Measurements from ENCODE around the gene GALNT6. TPM values are rescaled to one million over a fixed set of nuclear protein-coding genes. Genes with fewer than 3 reads are reported as not detected.

Gene GALNT6
- total RNA-seq, 2 experiments from 2014 or later, result 17.8 to 18.6 TPM

DNA sequence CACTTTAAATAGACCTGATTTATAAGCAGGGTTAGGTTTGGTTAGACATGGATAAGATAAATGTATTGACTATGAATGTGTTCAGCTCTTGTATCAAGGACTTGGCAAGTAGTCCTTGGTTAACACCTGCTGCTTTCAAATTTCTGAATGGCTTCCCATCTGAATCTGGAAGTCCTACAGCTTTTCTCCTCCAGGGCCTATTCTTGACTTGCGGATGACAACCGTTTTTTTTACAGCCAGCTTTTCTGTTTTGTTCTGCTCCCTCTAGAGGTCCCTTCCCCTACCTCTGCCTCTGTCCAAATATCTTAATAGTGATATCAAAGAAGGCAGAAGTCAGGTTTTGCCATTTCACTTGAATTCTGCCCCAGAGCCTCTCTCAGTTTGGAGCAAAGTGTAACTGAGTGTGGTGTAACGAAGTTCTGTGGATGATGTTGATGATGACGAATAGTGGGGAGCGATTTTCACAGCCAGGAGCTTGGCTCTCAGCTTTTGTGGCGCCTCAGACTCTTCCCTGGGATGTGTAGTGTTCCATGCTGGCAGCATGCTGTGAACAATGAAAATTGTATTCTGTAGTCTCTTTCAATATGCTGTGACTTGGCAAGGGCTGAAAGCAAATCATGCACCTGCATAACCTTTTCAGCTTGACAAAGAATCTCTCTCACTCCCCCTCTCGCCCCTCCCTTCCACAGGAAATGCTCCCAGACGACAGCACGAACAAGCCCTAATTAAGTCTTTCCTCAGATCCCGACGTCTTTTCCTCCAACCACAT, 28.4 kb upstream of the GALNT6 start:
- Mint-ChIP-seq H3K27ac (no peak overlapping the region), H3K9me3 (no peaks in the 10 kb centered on the region), H3K36me3 (ENCODE audit: low read depth) (no peaks in the 10 kb centered on the region), H3K4me3 (no peak overlapping the region), H3K27me3 (peaks cover 4% of the 10 kb centered on the region), H3K4me1 (peaks cover 5% of the 10 kb centered on the region)
- no peak for DNase-seq
- ChIA-PET POLR2A (interaction anchor here (1.4 kb wide), 1 partner anchor 454 kb away, joined by 3 read pairs; no protein-coding TSS in a partner anchor), CTCF (interaction anchor here (1.0 to 12.7 kb wide), 8 partner anchors 25 to 559 kb away, joined by 3 to 192 read pairs (median 4); no protein-coding TSS in a partner anchor)

DNA sequence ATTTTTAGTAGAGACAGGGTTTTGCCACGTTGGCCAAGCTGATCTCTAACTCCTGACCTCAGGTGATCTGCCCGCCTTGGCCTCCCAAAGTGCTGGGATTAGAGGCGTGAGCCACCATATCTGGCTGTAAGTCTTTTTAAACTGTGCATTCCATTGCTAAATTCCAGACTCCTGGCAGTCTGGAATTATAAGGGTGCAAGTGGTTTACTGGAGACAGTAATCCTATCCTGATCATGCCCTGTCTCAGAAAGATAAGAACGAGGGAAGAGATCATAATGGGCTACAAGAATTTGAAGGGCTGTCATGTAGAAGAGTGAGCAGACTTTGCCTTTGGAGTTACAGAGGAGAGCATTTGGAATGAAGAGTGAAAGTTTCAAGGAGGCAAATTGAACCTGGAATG, 26.6 kb upstream of the GALNT6 start:
- Mint-ChIP-seq H3K36me3 (ENCODE audit: low read depth) (no peaks in the 10 kb centered on the region), H3K27ac (no peak overlapping the region), H3K9me3 (no peaks in the 10 kb centered on the region), H3K27me3 (peaks cover 5% of the 10 kb centered on the region), H3K4me1 (no peaks in the 10 kb centered on the region), H3K4me3 (no peak overlapping the region)
- CTCF ChIA-PET, result interaction anchor here (1.4 to 1.6 kb wide), 2 partner anchors 11 to 396 kb away, joined by 3 to 5 read pairs; no protein-coding TSS in a partner anchor
- DNase-seq, result no peak
- POLR2A ChIA-PET, result no interaction called here

DNA sequence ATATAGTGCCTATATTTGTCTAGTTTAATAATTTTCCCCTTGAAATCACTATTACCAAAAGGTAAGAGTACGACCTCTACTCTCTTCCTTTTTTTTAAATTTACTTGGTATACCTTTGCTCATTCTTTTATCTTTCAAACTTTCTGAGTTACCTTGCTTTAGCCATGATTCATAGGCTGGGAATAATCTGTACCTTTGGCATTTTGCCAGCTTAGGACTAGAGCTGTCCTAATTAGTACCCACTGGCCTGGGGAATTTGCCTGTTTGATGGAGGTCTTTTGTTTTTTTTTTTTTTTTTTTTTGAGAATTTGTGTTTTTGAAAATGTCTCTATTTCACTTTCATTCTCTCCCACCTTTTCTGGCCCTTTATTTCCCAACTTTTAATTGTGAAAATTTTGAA, 24.7 kb upstream of the GALNT6 start:
- no peak overlapping the region for H3K27ac Mint-ChIP-seq
- H3K4me3 Mint-ChIP-seq, result no peak overlapping the region
- no peaks in the 10 kb centered on the region for H3K4me1 Mint-ChIP-seq
- H3K36me3 Mint-ChIP-seq (ENCODE audit: low read depth), result no peaks in the 10 kb centered on the region
- ChIA-PET CTCF (interaction anchor here (1.0 to 1.5 kb wide), 3 partner anchors 47 to 398 kb away, joined by 3 to 4 read pairs (median 3); no protein-coding TSS in a partner anchor), POLR2A (no interaction called here)
- H3K9me3 Mint-ChIP-seq, result no peaks in the 10 kb centered on the region
- DNase-seq, result no peak
- H3K27me3 Mint-ChIP-seq, result peaks cover 9% of the 10 kb centered on the region

DNA sequence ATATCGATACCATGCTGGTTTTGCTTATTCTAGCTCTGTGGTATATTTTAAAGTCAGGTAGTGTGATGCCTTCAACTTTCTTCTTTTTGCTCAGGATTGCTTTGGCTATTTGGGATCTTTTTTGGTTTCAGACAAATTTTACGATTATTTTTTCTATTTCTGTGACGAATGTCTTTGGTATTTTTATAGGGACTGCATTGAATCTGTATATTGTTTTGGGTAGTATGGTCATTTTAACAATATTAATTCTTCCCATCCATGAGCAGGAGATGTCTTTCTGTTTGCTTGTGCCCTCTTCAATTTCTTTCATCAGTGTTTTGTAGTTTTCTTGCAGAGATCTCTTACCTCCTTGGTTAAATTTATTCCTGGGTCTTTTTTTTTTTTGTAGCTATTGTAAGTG, 22.6 kb upstream of the GALNT6 start:
- no peak for DNase-seq
- Mint-ChIP-seq H3K27me3 (peaks cover 9% of the 10 kb centered on the region), H3K4me3 (no peak overlapping the region), H3K27ac (no peak overlapping the region), H3K36me3 (ENCODE audit: low read depth) (no peaks in the 10 kb centered on the region), H3K9me3 (no peaks in the 10 kb centered on the region), H3K4me1 (no peaks in the 10 kb centered on the region)
- POLR2A ChIA-PET, result no interaction called here
- CTCF ChIA-PET, result no interaction called here

DNA sequence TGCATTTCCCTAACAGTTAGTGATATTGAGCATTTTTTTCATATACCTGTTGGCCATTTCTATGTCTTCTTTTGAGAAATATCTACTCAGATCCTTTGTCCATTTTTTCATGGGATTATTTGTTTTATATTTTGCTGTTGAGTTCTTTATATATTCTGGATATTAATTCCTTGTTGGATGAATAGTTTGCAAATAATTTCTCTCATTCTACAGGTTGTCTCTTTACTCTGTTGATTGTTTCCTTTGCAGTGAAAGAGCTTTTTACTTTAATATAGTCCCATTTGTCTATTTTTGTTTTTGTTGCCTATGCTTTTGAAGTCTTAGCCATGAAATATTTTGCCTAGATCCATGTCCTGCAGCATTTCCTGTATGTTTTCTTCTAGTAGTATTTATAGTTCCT, 21.9 kb upstream of the GALNT6 start:
- no peak for DNase-seq
- ChIA-PET POLR2A (no interaction called here), CTCF (interaction anchor here (0.9 kb wide), 1 partner anchor 119 kb away, joined by 3 read pairs; no protein-coding TSS in a partner anchor)
- Mint-ChIP-seq H3K4me1 (no peaks in the 10 kb centered on the region), H3K27me3 (peaks cover 9% of the 10 kb centered on the region), H3K9me3 (no peaks in the 10 kb centered on the region), H3K36me3 (ENCODE audit: low read depth) (no peaks in the 10 kb centered on the region), H3K4me3 (no peak overlapping the region), H3K27ac (no peak overlapping the region)

DNA sequence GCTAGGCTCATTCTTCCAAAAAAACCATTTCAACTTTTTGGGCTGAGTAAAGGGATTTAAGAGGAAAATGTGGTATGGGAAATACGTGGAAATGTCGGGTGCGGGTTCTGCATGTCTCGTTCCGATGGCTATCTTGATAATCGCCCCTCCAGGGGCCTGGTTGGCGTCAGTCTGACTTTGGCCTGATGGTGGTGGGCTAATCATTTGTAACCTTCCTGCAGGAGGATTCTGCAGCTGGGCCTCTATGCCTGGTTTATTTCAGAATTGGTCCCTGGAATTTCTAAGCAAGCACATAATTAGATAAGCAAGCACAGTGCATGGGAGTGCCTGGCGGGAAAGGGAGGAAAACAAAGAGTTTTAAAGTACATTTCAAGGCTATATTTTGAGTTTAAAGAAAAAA, 18.6 kb upstream of the GALNT6 start:
- Mint-ChIP-seq H3K4me3 (no peak overlapping the region), H3K9me3 (no peaks in the 10 kb centered on the region), H3K36me3 (ENCODE audit: low read depth) (no peaks in the 10 kb centered on the region), H3K27me3 (peaks cover 7% of the 10 kb centered on the region), H3K27ac (no peak overlapping the region), H3K4me1 (no peaks in the 10 kb centered on the region)
- POLR2A ChIA-PET, result interaction anchor here (0.6 kb wide), 1 partner anchor 54 kb away, joined by 3 read pairs; no protein-coding TSS in a partner anchor
- CTCF ChIA-PET, result no interaction called here
- DNase-seq, result no peak

DNA sequence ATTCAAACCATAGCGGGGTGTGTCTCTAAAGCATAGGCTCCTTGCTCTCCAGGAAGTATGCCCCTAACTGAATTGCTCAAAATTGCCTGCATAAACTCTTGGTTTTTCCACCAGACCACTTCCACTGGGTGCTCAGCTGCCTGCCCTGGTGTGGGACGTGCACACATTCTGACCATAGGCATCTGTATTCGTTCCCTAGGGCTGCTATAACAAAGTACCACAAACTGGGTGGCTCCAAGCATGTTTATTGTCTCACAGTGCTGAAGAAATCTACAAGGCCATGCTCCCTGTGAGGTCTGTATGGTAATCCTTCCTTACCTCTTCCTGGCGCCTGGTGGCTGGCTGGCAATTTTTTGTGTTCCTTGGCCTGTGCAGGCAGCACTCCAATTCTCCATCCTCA, 16.4 kb upstream of the GALNT6 start:
- Mint-ChIP-seq H3K9me3 (no peaks in the 10 kb centered on the region), H3K27ac (no peak overlapping the region), H3K4me1 (no peaks in the 10 kb centered on the region), H3K4me3 (no peak overlapping the region), H3K36me3 (ENCODE audit: low read depth) (no peaks in the 10 kb centered on the region), H3K27me3 (peaks cover 3% of the 10 kb centered on the region)
- DNase-seq, result no peak
- CTCF ChIA-PET, result no interaction called here
- POLR2A ChIA-PET, result no interaction called here

DNA sequence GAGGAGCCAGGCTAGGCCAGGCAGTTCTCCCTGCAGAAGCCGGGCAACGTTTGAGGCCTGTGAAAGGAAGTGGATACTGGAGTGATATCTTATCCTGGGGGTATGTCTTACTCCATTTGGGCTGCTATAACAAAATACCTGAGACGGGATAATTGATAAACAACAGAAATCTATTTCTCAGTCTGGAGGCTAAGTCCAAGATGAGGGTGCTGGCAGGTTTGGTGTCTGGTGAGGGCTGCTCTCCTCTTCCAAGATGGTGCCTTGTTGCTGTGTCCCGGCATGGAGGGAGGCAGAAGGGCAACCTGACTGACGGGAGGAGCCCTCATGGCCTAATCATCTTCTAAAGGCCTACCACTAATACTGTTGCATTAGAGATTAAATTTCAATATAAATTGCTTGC, 15.7 kb upstream of the GALNT6 start:
- POLR2A ChIA-PET, result no interaction called here
- CTCF ChIA-PET, result no interaction called here
- H3K27me3 Mint-ChIP-seq, result no peaks in the 10 kb centered on the region
- no peak overlapping the region for H3K4me3 Mint-ChIP-seq
- H3K27ac Mint-ChIP-seq, result no peak overlapping the region
- H3K4me1 Mint-ChIP-seq, result no peaks in the 10 kb centered on the region
- no peaks in the 10 kb centered on the region for H3K36me3 Mint-ChIP-seq (ENCODE audit: low read depth)
- no peak for DNase-seq
- H3K9me3 Mint-ChIP-seq, result no peaks in the 10 kb centered on the region

DNA sequence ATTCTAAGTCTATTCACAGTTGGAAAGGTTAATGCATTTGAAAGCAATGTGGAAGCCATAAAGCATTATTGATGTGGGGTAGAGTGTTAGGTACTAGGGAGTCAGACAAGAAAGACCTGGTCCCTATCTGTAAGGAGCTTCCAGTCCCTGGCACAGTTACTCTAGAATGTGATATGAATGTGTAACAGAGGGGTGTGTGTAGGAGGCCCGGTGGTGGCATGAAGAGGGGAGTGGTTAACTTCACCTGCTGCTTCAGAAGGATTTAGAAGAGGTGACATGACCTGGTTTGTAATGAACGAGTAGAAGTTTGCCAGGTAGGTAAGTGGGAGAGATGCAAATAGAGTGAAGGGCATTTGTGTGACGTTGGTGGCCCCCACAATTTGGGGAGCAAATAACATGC, 15.1 kb upstream of the GALNT6 start:
- no peaks in the 10 kb centered on the region for H3K36me3 Mint-ChIP-seq (ENCODE audit: low read depth)
- H3K27ac Mint-ChIP-seq, result no peak overlapping the region
- no peak for DNase-seq

DNA sequence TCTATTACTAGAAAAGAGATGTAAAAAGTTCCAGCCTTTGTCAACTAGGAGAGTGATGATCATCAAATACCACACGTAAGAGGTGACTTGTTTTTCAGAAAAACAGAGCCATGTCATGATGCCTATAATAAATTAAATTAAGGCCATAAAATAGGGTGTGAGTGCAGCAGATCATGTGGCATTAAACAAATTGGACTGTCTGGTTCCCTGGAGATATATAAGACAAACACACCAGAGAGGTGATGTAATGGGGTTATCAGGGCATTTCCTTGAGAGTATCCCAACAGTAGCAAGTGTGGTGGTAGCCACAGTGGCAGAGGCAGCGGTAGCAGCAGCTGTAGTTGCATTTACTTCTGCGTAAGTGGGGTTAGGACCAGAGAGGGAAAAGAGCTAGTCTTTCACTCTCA, 14.6 kb upstream of the GALNT6 start:
- H3K4me3 Mint-ChIP-seq, result no peak overlapping the region
- H3K4me1 Mint-ChIP-seq, result no peaks in the 10 kb centered on the region
- ChIA-PET POLR2A (no interaction called here), CTCF (no interaction called here)
- no peaks in the 10 kb centered on the region for H3K27me3 Mint-ChIP-seq
- no peak overlapping the region for H3K27ac Mint-ChIP-seq
- H3K9me3 Mint-ChIP-seq, result no peaks in the 10 kb centered on the region
- H3K36me3 Mint-ChIP-seq (ENCODE audit: low read depth), result no peaks in the 10 kb centered on the region
- DNase-seq, result no peak

More for the DNA sequence above, 15.1 kb upstream of the GALNT6 start:
- Mint-ChIP-seq H3K4me1 (no peaks in the 10 kb centered on the region), H3K4me3 (no peak overlapping the region), H3K9me3 (no peaks in the 10 kb centered on the region), H3K27me3 (no peaks in the 10 kb centered on the region)
- ChIA-PET CTCF (no interaction called here), POLR2A (no interaction called here)

DNA sequence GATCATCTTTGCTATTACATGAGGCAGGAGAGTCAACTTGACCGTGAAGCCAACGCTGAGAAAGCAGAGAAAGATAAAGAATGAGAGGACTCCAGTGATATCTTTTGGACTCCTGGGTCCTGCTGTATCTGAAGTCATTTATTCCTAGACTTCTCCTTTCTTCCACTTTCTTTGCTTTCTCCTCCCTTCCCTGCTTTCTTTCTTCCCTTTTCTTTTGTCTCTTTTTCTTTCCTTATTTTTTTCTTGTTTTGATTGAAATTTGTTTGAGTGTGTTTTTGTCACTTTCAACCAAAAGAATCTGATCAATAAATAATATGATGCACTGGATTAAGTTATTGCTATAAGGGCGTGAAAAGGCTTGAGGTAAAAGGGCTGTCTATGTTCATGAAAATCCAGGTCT, 13.4 kb upstream of the GALNT6 start:
- ChIA-PET CTCF (no interaction called here), POLR2A (no interaction called here)
- DNase-seq, result no peak
- H3K27ac Mint-ChIP-seq, result no peak overlapping the region
- no peaks in the 10 kb centered on the region for H3K9me3 Mint-ChIP-seq
- no peaks in the 10 kb centered on the region for H3K36me3 Mint-ChIP-seq (ENCODE audit: low read depth)
- H3K4me3 Mint-ChIP-seq, result no peak overlapping the region
- H3K27me3 Mint-ChIP-seq, result no peaks in the 10 kb centered on the region
- H3K4me1 Mint-ChIP-seq, result no peaks in the 10 kb centered on the region

DNA sequence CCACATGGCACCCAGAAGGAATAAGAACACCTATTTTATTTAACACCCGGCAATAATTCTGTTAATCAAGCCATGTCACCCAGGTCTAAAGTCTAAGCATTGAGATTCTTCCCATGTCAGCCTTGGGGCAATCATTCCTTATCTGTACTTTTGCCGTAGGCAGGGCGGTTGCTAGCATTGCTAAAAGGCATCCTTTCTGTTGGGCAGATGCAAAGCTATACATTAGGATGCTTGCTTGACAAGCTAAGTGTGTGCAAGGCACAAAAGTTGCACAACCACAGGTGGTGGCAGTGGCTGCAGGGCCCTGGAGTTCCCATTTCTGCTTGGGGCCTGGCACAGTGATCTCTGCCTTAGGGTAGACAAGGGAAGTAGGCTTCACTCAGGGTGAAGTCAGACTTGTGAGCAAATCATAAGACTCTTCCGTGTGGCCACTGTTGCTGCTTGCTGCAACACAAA, 12.5 kb upstream of the GALNT6 start:
- POLR2A ChIA-PET, result interaction anchor here (1.7 kb wide), 1 partner anchor 10 kb away, joined by 5 read pairs; no protein-coding TSS in a partner anchor
- CTCF ChIA-PET, result interaction anchor here (0.6 kb wide), 1 partner anchor 94 kb away, joined by 3 read pairs; no protein-coding TSS in a partner anchor
- H3K9me3 Mint-ChIP-seq, result no peaks in the 10 kb centered on the region

DNA sequence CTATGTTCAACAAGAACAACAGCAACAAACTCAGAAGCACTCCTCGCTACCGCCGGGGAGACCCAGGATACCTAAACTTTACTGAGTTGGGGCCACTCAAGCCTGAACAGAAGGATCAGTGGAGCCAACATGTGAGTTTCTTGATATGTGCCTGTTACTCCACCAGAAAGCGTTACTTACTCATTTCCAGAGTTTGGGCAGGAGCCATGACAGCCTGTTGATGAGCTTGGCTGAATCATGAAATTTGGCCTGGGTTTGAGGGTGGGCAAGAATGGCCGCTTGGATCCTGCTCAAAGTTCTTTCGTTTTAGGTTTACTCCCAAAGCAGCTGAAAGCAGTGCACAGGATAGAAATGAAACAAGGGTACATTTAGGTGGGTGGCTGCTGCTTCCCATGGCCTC, 12.0 kb upstream of the GALNT6 start:
- H3K4me1 Mint-ChIP-seq, result no peaks in the 10 kb centered on the region
- no peaks in the 10 kb centered on the region for H3K36me3 Mint-ChIP-seq (ENCODE audit: low read depth)
- no peak for DNase-seq
- H3K9me3 Mint-ChIP-seq, result no peaks in the 10 kb centered on the region
- ChIA-PET CTCF (interaction anchor here (0.6 kb wide), 1 partner anchor 95 kb away, joined by 3 read pairs; no protein-coding TSS in a partner anchor), POLR2A (interaction anchor here (1.7 kb wide), 1 partner anchor 9 kb away, joined by 5 read pairs; no protein-coding TSS in a partner anchor)
- H3K27me3 Mint-ChIP-seq, result peaks cover 1% of the 10 kb centered on the region
- no peak overlapping the region for H3K4me3 Mint-ChIP-seq
- no peak overlapping the region for H3K27ac Mint-ChIP-seq

More for the DNA sequence above, 12.5 kb upstream of the GALNT6 start:
- DNase-seq, result no peak
- Mint-ChIP-seq H3K36me3 (ENCODE audit: low read depth) (no peaks in the 10 kb centered on the region), H3K27ac (no peak overlapping the region), H3K27me3 (no peaks in the 10 kb centered on the region), H3K4me1 (no peaks in the 10 kb centered on the region), H3K4me3 (no peak overlapping the region)

DNA sequence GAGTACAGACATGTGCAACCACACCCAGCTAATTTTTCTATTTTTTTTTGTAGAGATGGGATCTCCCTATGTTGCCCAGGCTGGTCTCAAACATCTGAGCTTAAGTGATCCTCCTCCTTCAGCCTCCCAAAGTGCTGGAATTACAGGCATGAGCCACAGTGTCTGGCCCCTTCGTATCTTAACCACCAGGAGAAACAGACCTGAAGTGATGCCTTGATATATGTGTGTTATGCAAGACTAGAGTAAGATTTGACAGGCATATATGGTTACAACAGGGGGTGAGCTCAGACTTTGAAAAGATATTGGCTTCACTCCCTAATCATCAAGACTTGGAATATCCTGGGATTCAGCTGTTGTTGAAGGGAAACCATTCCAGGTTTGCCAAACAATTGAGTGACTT, 10.7 kb upstream of the GALNT6 start:
- ChIA-PET CTCF (no interaction called here), POLR2A (interaction anchor here (1.7 kb wide), 1 partner anchor 8 kb away, joined by 5 read pairs; no protein-coding TSS in a partner anchor)

More for the DNA sequence above, 10.7 kb upstream of the GALNT6 start:
- DNase-seq, result no peak
- no peaks in the 10 kb centered on the region for H3K9me3 Mint-ChIP-seq
- no peak overlapping the region for H3K27ac Mint-ChIP-seq
- no peaks in the 10 kb centered on the region for H3K36me3 Mint-ChIP-seq (ENCODE audit: low read depth)
- H3K4me3 Mint-ChIP-seq, result no peak overlapping the region
- peaks cover 1% of the 10 kb centered on the region for H3K4me1 Mint-ChIP-seq
- peaks cover 7% of the 10 kb centered on the region for H3K27me3 Mint-ChIP-seq

All from activated CD4-positive, alpha-beta memory T cell treated with anti-CD3 and anti-CD28 coated beads, Interleukin-2, amount 10 ng/mL, durations not matched to agents 7 days and 5 days (primary cell).